Ishikawa (cell line): ENCODE data around the gene CFTR.

Experiments
- CEBPB ChIP-seq: IDR thresholded peaks from 2 replicates; pipeline ENCODE4 v1.6.1; 2012
- CREB1 ChIP-seq: IDR thresholded peaks from 2 replicates; pipeline ENCODE4 v1.6.1; 2012; ENCODE audit warnings: low read depth
- EGR1 ChIP-seq: IDR thresholded peaks from 2 replicates; pipeline ENCODE4 v1.6.1; 2012
- EP300 ChIP-seq: IDR thresholded peaks from 2 replicates; pipeline ENCODE4 v1.6.1; 2012; ENCODE audit warnings: borderline replicate concordance
- FOXM1 ChIP-seq: IDR thresholded peaks from 2 replicates; pipeline ENCODE4 v1.6.1; 2012; ENCODE audit warnings: low read depth, borderline replicate concordance
- MAX ChIP-seq: IDR thresholded peaks from 2 replicates; pipeline ENCODE4 v1.6.1; 2012
- NFIC ChIP-seq: IDR thresholded peaks from 2 replicates; pipeline ENCODE4 v1.6.1; 2012
- RAD21 ChIP-seq: IDR thresholded peaks from 2 replicates; pipeline ENCODE4 v1.6.1; 2012; ENCODE audit warnings: low read depth
- REST ChIP-seq: IDR thresholded peaks from 2 replicates; pipeline ENCODE4 v1.6.1; 2012; ENCODE audit warnings: low read depth, mild to moderate bottlenecking
- TAF1 ChIP-seq: IDR thresholded peaks from 2 replicates; pipeline ENCODE4 v1.6.1; 2012; ENCODE audit warnings: low read depth, mild to moderate bottlenecking
- TCF12 ChIP-seq: IDR thresholded peaks from 2 replicates; pipeline ENCODE4 v1.6.1; 2012; ENCODE audit warnings: low read depth
- TEAD4 ChIP-seq: IDR thresholded peaks from 2 replicates; pipeline ENCODE4 v1.6.1; 2012
- YY1 ChIP-seq: IDR thresholded peaks from 2 replicates; pipeline ENCODE4 v1.6.1; 2012; ENCODE audit warnings: low read depth
- ZBTB7A ChIP-seq: IDR thresholded peaks from 2 replicates; pipeline ENCODE4 v1.6.1; 2012; ENCODE audit warnings: low read depth
- TF ChIP-seq, protein P1 (sequence below): IDR thresholded peaks from 2 replicates; pipeline ENCODE4 v1.6.1; 2012

CFTR gene

DNA sequence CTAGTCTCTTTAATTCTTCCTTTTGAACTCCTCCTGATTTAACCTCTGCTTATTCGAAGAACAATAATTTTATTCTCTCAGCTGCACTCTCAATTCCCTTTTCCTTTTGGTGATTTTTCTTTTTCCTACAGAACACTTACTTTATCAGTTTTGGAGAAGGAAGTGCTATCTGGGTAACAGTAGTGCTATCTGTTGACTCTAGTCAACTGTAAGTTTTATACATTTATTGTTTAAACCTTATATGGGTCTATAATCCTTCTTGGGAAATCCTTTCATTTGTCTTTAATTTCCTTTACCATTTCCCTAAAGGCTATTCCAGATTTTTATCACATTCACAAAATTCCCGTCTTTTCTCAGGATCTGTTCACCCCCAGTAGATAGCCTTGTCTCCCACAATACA is 64.2 kb downstream of the CFTR start:
- TF ChIP-seq NFIC: no peak
- no peak for TF ChIP-seq REST
- TF ChIP-seq TCF12: no peak
- no peak for TF ChIP-seq MAX
- no peak for TF ChIP-seq ZBTB7A
- TF ChIP-seq CREB1: no peak
- no peak for TF ChIP-seq CEBPB
- no peak for TF ChIP-seq YY1
- TF ChIP-seq TAF1: no peak

DNA sequence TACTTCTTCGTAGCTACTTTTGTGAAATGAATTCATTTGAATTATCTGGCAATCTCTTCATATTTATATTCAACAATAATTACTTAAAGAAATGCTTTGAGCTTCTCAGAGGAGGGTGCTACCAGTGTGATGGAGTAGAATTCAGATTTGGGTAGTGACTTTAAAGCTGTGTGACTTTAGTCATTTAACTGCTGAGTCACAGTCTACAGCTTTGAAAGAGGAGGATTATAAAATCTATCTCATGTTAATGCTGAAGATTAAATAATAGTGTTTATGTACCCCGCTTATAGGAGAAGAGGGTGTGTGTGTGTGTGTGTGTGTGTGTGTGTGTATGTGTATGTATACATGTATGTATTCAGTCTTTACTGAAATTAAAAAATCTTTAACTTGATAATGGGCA is 68.2 kb downstream of the CFTR start:
- no peak for TF ChIP-seq CREB1
- no peak for TF ChIP-seq FOXM1
- TF ChIP-seq YY1: no peak

DNA sequence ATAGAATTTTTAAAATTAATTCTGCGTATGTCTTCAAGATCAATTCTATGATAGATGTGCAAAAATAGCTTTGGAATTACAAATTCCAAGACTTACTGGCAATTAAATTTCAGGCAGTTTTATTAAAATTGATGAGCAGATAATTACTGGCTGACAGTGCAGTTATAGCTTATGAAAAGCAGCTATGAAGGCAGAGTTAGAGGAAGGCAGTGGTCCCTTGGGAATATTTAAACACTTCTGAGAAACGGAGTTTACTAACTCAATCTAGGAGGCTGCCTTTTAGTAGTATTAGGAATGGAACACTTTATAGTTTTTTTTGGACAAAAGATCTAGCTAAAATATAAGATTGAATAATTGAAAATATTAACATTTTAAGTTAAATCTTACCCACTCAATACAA is 70.8 kb downstream of the CFTR start:
- TF ChIP-seq TAF1 (no peak), REST (no peak), EP300 (no peak), TCF12 (no peak), CREB1 (no peak), FOXM1 (no peak), NFIC (no peak), MAX (no peak), ZBTB7A (no peak), RAD21 (no peak)
- TF ChIP-seq, protein P1, sequence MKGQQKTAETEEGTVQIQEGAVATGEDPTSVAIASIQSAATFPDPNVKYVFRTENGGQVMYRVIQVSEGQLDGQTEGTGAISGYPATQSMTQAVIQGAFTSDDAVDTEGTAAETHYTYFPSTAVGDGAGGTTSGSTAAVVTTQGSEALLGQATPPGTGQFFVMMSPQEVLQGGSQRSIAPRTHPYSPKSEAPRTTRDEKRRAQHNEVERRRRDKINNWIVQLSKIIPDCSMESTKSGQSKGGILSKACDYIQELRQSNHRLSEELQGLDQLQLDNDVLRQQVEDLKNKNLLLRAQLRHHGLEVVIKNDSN: no peak

- TF ChIP-seq EP300 (no peak), FOXM1 (no peak), TEAD4 (no peak), CEBPB (no peak), MAX (no peak), RAD21 (no peak), REST (no peak), ZBTB7A (no peak)
- TF ChIP-seq, protein P1: no peak
These were observed 72.8 kb downstream of the CFTR start for GRCh38 chr7:117552660-117553059.

- no peak for TF ChIP-seq REST
- TF ChIP-seq CREB1: no peak
- no peak for TF ChIP-seq YY1
- no peak for TF ChIP-seq FOXM1
- TF ChIP-seq NFIC: no peak
- no peak for TF ChIP-seq MAX
- TF ChIP-seq, protein P1: no peak
- TF ChIP-seq CEBPB: no peak
- no peak for TF ChIP-seq EP300
- TF ChIP-seq EGR1: no peak
- no peak for TF ChIP-seq ZBTB7A
- TF ChIP-seq TEAD4: no peak
- no peak for TF ChIP-seq TAF1
- no peak for TF ChIP-seq RAD21
- no peak for TF ChIP-seq TCF12
These were observed 75.4 kb downstream of the CFTR start for GRCh38 chr7:117555260-117555659.
